GM23338 (cell line): ENCODE results near the gene UBE2E2. TPM values are rescaled to one million over a fixed set of nuclear protein-coding genes. Genes with fewer than 3 reads are reported as not detected.

ENCODE experiments used
- ATAC-seq: fragments of 200-7000 bp; cut with Tn5 transposase; 3 replicates; pipeline ENCODE4 v1.9.1; 2020
- DNase-seq: peaks from one replicate; pipeline ENCODE4 v3.0.0-alpha.2; 2015; ENCODE audit warnings: low spot score
- H2AFZ ChIP-seq: fragments of 200-600 bp; sonication (generic); 2 replicates; pipeline ENCODE4 v1.8.0; 2016; ENCODE audit warnings: antibody characterized with exemption, mild to moderate bottlenecking, moderate library complexity
- H3F3A ChIP-seq: fragments of 200-600 bp; sonication (generic); replicated peaks from 2 replicates; pipeline ENCODE4 v1.8.0; 2017; ENCODE audit warnings: antibody characterized with exemption, mixed run types, low read depth
- H3K27ac ChIP-seq: fragments of 200-600 bp; sonication (generic); 2 replicates; pipeline ENCODE4 v1.6.1; 2016; ENCODE audit warnings: low read depth
- H3K27me3 ChIP-seq: fragments of 200-600 bp; sonication (generic); 2 replicates; pipeline ENCODE4 v1.8.0; 2016; ENCODE audit warnings: mild to moderate bottlenecking, mixed run types, moderate library complexity; ENCODE audit not compliant: insufficient read depth
- H3K36me3 ChIP-seq: fragments of 200-600 bp; sonication (generic); 2 replicates; pipeline ENCODE4 v1.8.0; 2016; ENCODE audit warnings: mild to moderate bottlenecking; ENCODE audit not compliant: insufficient read depth
- H3K4me1 ChIP-seq: fragments of 200-600 bp; sonication (generic); 2 replicates; pipeline ENCODE4 v1.8.0; 2016; ENCODE audit warnings: mild to moderate bottlenecking, moderate library complexity; ENCODE audit not compliant: insufficient read depth
- H3K4me2 ChIP-seq: fragments of 200-600 bp; sonication (generic); 2 replicates; pipeline ENCODE4 v1.7.1; 2017; ENCODE audit warnings: mixed run types
- H3K4me3 ChIP-seq: fragments of 200-600 bp; sonication (generic); 2 replicates; pipeline ENCODE4 v1.6.1; 2016; ENCODE audit warnings: mixed run types
- H3K79me2 ChIP-seq: fragments of 200-600 bp; sonication (generic); replicated peaks from 2 replicates; pipeline ENCODE4 v1.8.0; 2017; ENCODE audit warnings: mild to moderate bottlenecking; ENCODE audit not compliant: insufficient read depth
- H3K9me2 ChIP-seq: fragments of 200-600 bp; sonication (generic); 2 replicates; pipeline ENCODE4 v1.8.0; 2017; ENCODE audit not compliant: insufficient read depth
- H4K20me1 ChIP-seq: fragments of 200-600 bp; sonication (generic); replicated peaks from 2 replicates; pipeline ENCODE4 v1.8.0; 2017; ENCODE audit warnings: mild to moderate bottlenecking; ENCODE audit not compliant: insufficient read depth
- H3K27ac Mint-ChIP-seq: 2 replicates; pipeline ENCODE4 v1.8.0; 2020; ENCODE audit warnings: inconsistent platforms, mild to moderate bottlenecking, moderate library complexity, mixed read lengths
- H3K27me3 Mint-ChIP-seq: 3 replicates; pipeline ENCODE4 v1.8.0; 2022; ENCODE audit warnings: low read depth, mild to moderate bottlenecking, moderate library complexity, mixed read lengths, inconsistent platforms; ENCODE audit not compliant: insufficient read depth, poor library complexity
- H3K36me3 Mint-ChIP-seq: 3 replicates; pipeline ENCODE4 v1.8.0; 2021; ENCODE audit warnings: low read depth, mild to moderate bottlenecking, inconsistent platforms, moderate library complexity, mixed read lengths
- H3K4me1 Mint-ChIP-seq: 3 replicates; pipeline ENCODE4 v1.8.0; 2020; ENCODE audit warnings: mild to moderate bottlenecking, inconsistent platforms, mixed read lengths
- H3K4me3 Mint-ChIP-seq: 3 replicates; pipeline ENCODE4 v1.8.0; 2021; ENCODE audit warnings: moderate library complexity, mild to moderate bottlenecking, inconsistent platforms, mixed read lengths
- H3K9me3 Mint-ChIP-seq: 3 replicates; pipeline ENCODE4 v1.8.0; 2020; ENCODE audit warnings: moderate library complexity, mild to moderate bottlenecking, inconsistent platforms, mixed read lengths
- ETS1 ChIP-seq: IDR thresholded peaks from 2 replicates; pipeline ENCODE4 v1.6.1; 2016; ENCODE audit warnings: antibody characterized with exemption
- EZH2 ChIP-seq: fragments of 200-600 bp; sonication (generic); IDR thresholded peaks from one replicate; pipeline ENCODE4 v1.8.0; 2017; ENCODE audit warnings: antibody characterized with exemption, mild to moderate bottlenecking, low read depth; ENCODE audit not compliant: unreplicated experiment
- EZH2phosphoT487 ChIP-seq: fragments of 200-600 bp; sonication (generic); IDR thresholded peaks from one replicate; pipeline ENCODE4 v1.8.1; 2018; ENCODE audit warnings: antibody characterized with exemption; ENCODE audit not compliant: unreplicated experiment
- JUNB ChIP-seq: IDR thresholded peaks from one replicate; pipeline ENCODE4 v1.6.1; 2016; ENCODE audit warnings: antibody characterized with exemption; ENCODE audit not compliant: unreplicated experiment
- NANOG ChIP-seq: IDR thresholded peaks from 2 replicates; pipeline ENCODE4 v1.6.1; 2016; ENCODE audit warnings: antibody characterized with exemption, borderline replicate concordance
- STAT1 ChIP-seq: IDR thresholded peaks from one replicate; pipeline ENCODE4 v1.6.1; 2016; ENCODE audit warnings: antibody characterized with exemption; ENCODE audit not compliant: unreplicated experiment
- ZNF331 ChIP-seq: fragments of 250-450 bp; sonication (Bioruptor Pico); IDR thresholded peaks from 2 replicates; pipeline ENCODE4 v1.5.0; 2020; ENCODE audit warnings: low read depth, mild to moderate bottlenecking, moderate library complexity
- polyA plus RNA-seq: library from polyadenylated mRNA; unstranded; fragments of >200 nt; fragmentation: Nextera tagmentation; extraction: Ambion mirVana; gene quantifications from 2 replicates; pipeline ENCODE4 v1.2.1, GENCODE V29; 2016
- total RNA-seq: library from RNA; depleted of rRNA; stranded (reverse); fragments of >200 nt; shearing (Covaris generic); gene quantifications from 2 replicates; pipeline ENCODE4 v1.2.3, GENCODE V29; 2014
- TF ChIP-seq, protein P1 (sequence below): IDR thresholded peaks from one replicate; pipeline ENCODE4 v1.6.1; 2018; ENCODE audit warnings: antibody characterized with exemption; ENCODE audit not compliant: unreplicated experiment

The UBE2E2 gene
- total and polyA plus RNA-seq, 2 experiments from 2014 or later = 86.9 to 169 TPM

DNA sequence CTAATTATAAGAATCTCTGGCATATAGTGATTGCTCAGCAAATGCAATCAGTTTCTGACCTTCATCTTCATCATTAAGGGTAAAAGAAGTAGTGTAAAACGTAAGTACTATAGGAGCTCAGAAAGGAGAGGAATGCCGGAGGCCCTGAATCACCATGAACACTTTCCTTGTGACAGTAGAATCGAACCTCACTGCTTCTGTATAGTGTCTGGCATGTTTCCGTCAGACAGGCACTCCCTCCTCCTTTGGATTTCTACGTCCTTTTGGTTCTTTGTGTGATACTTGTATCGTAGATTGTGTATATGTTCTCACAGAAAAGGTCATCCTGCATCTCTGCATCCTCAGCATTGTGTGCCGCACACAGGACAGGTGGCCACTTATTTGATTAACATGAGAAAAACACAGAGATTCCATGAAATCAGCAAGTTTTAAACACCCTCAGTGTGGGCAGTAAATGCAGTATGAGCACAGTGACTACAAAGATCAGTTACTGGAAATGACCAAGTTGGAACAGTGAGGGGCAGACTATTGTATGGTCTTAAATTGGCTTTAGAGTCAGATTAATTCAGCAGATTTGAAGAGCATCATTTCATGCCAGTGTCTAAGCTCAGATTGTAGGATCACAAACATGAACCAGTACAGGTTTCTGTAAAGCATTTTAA lies 234.5 kb downstream of the UBE2E2 start:
- H3K9me2 ChIP-seq = no peaks in the 10 kb centered on the region
- no peak for DNase-seq
- peaks cover 22% of the 10 kb centered on the region for H3K79me2 ChIP-seq
- H3K4me1 ChIP-seq = peaks cover 38% of the 10 kb centered on the region
- no peak for ATAC-seq
- Mint-ChIP-seq H3K27ac (no peak overlapping the region), H3K4me3 (no peak overlapping the region), H3K36me3 (no peaks in the 10 kb centered on the region), H3K27me3 (peaks cover 3% of the 10 kb centered on the region), H3K9me3 (no peaks in the 10 kb centered on the region; the same call in 2 of the 3 replicates), H3K4me1 (peaks cover 50% of the 10 kb centered on the region)
- no peaks in the 10 kb centered on the region for H3K27me3 ChIP-seq
- no peak overlapping the region for H2AFZ ChIP-seq
- H3K4me3 ChIP-seq = no peak overlapping the region
- no peak for TF ChIP-seq ZNF331 (CRISPR knock-in tag)
- H3K4me2 ChIP-seq = no peak overlapping the region
- H4K20me1 ChIP-seq = no peaks in the 10 kb centered on the region
- no peaks in the 10 kb centered on the region for H3F3A ChIP-seq
- no peaks in the 10 kb centered on the region for H3K36me3 ChIP-seq
- no peak overlapping the region for H3K27ac ChIP-seq

- peaks cover 3% of the 10 kb centered on the region for H3K27me3 Mint-ChIP-seq
- no peak overlapping the region for H3K4me3 Mint-ChIP-seq
- Histone ChIP-seq H3K79me2 (peaks cover 31% of the 10 kb centered on the region), H3K4me1 (peaks cover 38% of the 10 kb centered on the region), H3K36me3 (no peaks in the 10 kb centered on the region), H2AFZ (no peak overlapping the region), H3K4me3 (no peak overlapping the region), H3K27ac (no peak overlapping the region), H3K27me3 (no peaks in the 10 kb centered on the region), H4K20me1 (no peaks in the 10 kb centered on the region), H3K4me2 (no peak overlapping the region), H3K9me2 (peaks cover 6% of the 10 kb centered on the region; the same call in 1 of the 2 replicates), H3F3A (no peaks in the 10 kb centered on the region)
- TF ChIP-seq, protein P1, sequence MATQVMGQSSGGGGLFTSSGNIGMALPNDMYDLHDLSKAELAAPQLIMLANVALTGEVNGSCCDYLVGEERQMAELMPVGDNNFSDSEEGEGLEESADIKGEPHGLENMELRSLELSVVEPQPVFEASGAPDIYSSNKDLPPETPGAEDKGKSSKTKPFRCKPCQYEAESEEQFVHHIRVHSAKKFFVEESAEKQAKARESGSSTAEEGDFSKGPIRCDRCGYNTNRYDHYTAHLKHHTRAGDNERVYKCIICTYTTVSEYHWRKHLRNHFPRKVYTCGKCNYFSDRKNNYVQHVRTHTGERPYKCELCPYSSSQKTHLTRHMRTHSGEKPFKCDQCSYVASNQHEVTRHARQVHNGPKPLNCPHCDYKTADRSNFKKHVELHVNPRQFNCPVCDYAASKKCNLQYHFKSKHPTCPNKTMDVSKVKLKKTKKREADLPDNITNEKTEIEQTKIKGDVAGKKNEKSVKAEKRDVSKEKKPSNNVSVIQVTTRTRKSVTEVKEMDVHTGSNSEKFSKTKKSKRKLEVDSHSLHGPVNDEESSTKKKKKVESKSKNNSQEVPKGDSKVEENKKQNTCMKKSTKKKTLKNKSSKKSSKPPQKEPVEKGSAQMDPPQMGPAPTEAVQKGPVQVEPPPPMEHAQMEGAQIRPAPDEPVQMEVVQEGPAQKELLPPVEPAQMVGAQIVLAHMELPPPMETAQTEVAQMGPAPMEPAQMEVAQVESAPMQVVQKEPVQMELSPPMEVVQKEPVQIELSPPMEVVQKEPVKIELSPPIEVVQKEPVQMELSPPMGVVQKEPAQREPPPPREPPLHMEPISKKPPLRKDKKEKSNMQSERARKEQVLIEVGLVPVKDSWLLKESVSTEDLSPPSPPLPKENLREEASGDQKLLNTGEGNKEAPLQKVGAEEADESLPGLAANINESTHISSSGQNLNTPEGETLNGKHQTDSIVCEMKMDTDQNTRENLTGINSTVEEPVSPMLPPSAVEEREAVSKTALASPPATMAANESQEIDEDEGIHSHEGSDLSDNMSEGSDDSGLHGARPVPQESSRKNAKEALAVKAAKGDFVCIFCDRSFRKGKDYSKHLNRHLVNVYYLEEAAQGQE = no peak
- no peak for TF ChIP-seq STAT1
- no peak for TF ChIP-seq NANOG
- TF ChIP-seq JUNB = no peak
- no peaks in the 10 kb centered on the region; the same call in 2 of the 3 replicates for H3K9me3 Mint-ChIP-seq
- H3K36me3 Mint-ChIP-seq = no peaks in the 10 kb centered on the region
- H3K27ac Mint-ChIP-seq = no peak overlapping the region
- DNase-seq (no peak), ATAC-seq (no peak)
- H3K4me1 Mint-ChIP-seq = peaks cover 54% of the 10 kb centered on the region
These were observed 235.5 kb downstream of the UBE2E2 start for GRCh38 chr3:23438657-23439056.

GRCh38 chr3:23439080-23439479 lies 236.0 kb downstream of the UBE2E2 start:
- Histone ChIP-seq H3K27me3 (no peaks in the 10 kb centered on the region), H3K4me2 (no peak overlapping the region)
- TF ChIP-seq ETS1 = no peak
- no peak for TF ChIP-seq EZH2phosphoT487
- no peak for TF ChIP-seq ZNF331 (CRISPR knock-in tag)
- TF ChIP-seq EZH2 = no peak

More at GRCh38 chr3:23439080-23439479, 236.0 kb downstream of the UBE2E2 start:
- H3K4me3 ChIP-seq = no peak overlapping the region
- no peaks in the 10 kb centered on the region for H3F3A ChIP-seq
- H3K36me3 ChIP-seq = no peaks in the 10 kb centered on the region
- no peaks in the 10 kb centered on the region for H4K20me1 ChIP-seq
- H3K4me1 Mint-ChIP-seq = peaks cover 56% of the 10 kb centered on the region
- no peak overlapping the region for H3K27ac Mint-ChIP-seq
- no peaks in the 10 kb centered on the region for H3K36me3 Mint-ChIP-seq
- ATAC-seq (no peak), DNase-seq (no peak)
- H3K4me1 ChIP-seq = peaks cover 38% of the 10 kb centered on the region
- peaks cover 3% of the 10 kb centered on the region for H3K27me3 Mint-ChIP-seq
- no peak overlapping the region for H3K27ac ChIP-seq
- no peak overlapping the region for H3K4me3 Mint-ChIP-seq
- H3K9me3 Mint-ChIP-seq = no peaks in the 10 kb centered on the region; the same call in 2 of the 3 replicates
- no peak overlapping the region for H2AFZ ChIP-seq
- H3K9me2 ChIP-seq = peaks cover 10% of the 10 kb centered on the region; the same call in 1 of the 2 replicates
- peaks cover 33% of the 10 kb centered on the region for H3K79me2 ChIP-seq
